ENCODE data around the gene CDH13.

The CDH13 gene

DNA sequence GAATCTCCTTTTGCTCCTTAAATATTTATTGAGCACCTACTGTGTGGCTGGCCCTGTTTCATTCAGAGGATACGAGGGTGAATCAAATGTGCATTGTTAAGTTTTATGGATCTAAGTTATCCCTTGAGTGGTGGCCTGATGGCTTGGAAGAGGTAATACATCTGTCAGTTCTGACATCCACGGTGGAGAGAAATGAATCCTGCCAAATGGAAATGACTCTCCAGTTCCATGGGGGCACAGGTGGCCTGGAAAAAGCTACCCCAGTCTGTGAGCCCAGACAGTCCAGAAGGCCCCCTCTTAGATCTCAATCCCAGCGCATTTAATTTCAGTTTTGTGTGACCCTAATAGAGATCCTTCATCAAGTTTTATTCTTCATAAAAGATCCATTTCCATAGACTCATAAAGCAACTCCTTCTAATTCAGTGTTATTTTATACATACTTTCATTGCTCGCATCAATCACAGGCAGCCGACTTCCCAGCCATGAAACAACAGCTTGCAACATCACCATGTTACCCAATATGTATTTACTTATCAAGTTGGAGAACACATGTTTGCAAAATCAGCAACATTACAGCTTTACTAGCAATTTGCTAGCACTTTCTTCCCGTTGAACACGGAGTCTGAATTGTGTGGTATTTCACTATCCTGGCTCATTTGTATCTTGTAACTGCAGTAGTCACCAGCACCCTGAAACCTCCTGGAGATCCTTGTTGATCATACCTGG, 846.2 kb downstream of the CDH13 start:
- no peak for DNase-seq

DNA sequence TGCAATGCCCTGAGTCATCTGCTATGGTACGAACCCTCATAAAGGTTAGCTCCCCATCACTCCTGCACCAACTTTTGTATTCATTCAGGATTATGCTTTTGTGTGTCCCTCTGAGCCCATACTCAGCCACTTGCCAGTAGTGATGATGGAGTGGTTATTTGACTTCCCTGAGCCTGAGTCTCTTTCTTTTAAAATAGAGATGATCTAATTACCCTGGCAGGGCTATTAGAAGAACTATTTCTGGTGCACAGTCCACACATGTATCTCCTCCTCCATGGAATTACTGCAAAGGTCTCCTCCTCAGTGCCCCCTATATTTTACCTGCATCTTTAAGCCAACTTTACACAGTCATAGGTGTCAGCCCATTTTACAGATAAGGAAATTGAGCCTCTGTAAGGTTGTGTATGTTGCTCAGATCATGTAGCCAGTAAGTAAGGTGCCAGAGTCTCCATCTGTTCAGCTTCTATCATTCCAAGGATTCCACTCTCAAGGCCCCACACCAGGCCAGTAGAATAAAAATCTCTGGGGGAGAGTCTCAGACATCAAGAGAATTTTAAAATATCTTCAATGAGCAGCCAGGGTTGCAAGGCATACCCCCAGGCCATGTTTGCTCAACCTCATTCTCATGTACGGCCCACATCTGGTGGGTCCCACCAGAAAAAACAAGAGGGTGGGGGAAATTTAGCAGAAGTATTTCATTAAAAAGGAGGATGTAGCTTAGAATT, 847.3 kb downstream of the CDH13 start:
- DNase-seq = no peak

DNA sequence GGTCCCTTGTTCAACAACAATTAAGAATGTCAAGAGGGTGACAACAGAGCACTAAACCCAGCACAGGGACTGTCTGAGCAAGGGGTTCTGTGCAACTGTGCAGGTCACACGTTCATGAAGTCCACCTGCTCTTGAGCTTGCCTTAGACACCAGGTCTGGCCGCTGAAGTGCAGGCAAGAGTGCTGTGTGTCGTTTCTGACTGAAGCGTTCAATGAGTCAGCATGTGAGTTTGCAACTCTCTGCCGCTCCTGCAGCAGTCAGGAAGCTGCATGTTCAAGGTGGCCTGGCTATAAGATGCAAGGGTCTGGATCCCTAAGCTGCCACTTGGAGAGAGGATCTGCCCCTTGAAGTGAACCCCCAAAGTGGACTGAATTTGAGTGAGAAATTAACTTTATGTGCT, 848.3 kb downstream of the CDH13 start:
- DNase-seq = no peak

DNA sequence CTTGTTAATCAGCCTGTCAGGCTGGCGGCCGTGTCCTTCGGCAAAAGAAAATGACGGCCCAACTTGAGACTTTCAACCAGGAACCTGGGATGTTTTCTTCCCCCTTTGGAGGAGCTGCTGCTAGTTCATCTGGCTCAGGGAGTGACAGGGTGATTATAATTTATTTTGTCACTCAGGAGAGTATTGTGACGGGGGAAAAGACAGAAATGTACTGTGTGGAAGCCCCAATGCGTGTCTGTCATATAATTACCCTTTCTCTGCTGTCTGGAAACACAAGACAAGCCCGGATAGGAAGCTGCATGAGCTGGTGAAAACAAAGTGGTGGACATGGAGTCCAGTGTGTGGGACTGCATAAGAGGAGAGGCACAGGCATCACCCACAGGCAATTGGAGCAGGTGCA, 854.8 kb downstream of the CDH13 start:
- no peak for DNase-seq

DNA sequence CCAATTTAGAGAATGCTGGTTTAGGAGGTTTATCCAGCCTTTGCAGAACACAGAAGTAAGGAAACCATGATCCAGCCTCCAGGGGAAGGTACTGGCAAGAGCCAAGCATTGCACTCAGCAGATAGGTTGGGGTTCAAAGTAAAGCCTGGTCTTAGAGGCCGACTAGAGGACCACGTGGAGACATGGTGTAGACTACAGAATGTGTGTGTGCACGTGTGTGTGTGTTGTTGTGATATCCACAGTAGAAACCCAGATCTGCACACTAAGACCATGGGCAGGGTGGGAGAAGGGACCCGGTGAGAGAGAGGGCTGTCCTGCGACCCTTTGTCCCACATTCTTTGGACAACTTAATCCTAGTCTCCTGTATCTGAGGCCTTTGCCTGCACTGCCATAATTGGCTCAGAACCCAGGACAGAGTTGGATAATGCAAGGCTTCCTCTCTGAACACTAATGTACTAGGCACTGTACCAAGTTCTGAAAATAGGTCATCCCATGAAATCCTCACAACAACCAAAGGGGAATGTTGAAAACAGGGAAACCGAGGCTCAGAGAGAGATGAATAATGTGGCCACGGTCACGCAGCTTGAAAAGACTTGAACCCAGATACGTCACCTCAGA, 855.9 kb downstream of the CDH13 start:
- no peak for DNase-seq

DNA sequence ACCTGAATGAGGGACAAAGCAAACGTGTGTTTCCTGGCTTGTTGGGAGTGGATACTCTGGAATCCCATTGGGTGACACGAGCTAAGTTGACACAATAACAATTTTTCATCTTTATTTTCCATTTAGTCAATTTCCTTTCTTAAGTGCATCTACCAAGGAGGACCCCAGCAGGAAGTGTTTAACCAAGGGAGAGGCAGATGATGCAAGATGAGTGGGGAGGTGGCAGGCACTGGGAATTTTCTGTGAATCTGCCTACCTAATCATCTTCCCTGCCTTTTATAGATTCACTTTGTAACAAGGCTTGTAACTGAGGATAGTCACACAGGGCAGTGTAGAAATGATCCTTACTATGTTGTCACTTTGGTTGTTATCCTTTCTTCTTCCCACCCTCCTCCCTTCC, 863.3 kb downstream of the CDH13 start:
- no peak for DNase-seq

DNA sequence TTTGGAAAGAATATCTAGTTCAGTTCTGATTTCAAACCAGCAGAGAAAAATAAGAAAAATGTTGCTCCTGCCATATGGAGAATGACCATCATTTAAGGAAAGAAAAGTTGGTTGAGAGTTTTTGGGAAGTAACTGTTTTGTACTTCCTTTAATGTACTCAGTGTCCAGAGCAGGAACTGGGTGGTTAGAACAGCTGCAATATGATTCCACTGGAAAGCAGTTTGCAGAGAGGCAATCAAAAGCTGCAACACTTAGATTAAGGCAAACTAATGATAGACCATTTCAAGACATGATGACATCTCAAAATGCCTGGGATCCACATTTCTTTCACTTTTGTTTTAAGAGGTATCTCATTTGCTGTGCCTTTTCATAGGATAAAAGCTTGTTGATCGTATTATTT, 867.7 kb downstream of the CDH13 start:
- no peak for DNase-seq

DNA sequence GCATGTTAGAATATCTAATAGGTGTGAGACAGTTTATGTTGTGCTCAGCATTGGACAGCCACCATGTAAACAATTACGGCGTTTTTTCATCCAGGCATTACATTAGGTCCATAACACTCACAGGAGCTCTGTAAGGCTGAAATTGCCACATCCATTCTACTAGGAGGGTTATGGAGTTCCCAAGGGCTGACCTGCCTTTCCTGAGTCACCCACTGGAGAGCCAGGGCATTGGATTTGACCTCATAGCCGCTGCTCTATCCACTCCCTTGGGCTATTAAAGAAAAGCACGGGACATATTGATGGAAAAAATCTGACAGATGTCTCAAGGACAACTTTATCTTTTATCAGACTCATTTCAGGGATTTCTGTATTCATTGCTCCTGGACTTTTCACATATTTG, 874.7 kb downstream of the CDH13 start:
- no peak for DNase-seq

DNA sequence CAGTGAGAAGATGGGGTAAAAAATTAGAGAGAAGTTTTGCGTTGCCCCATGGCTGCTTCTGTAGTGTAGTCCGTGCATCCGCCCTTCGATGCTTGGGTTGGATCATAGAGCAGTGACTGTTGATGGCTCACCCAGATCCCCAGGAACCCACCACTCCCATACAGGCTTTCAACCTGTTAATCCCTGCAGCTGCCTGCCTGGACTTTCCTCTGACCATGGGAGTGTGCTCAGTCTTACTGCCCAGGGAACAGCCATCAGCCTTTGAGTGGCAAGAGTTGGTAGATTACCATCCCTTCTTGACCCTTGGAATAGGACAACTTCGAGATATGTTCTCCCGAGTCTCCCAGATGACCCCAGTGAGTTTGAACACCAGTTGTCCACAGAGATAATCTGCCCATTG, 881.5 kb downstream of the CDH13 start:
- DNase-seq = no peak

DNA sequence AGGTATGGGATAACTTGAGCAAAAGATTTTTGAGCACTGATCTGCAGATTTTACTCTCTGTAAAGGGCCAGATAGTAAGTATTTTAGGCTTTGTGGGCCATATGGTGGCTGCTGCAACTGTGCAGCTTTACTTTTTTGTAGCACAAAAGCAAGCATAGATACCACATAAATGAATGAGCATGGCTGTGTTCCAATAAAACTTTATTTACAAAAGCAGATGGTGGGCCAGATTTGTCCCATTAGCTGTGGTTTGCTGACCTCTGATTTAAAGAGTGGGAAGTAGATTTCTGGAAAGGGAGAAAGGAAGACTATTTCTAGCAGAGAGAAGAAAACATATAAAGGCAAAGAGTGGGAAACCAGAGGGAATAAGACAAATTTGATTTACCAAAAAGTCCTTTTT, 882.5 kb downstream of the CDH13 start:
- DNase-seq = no peak

DNA sequence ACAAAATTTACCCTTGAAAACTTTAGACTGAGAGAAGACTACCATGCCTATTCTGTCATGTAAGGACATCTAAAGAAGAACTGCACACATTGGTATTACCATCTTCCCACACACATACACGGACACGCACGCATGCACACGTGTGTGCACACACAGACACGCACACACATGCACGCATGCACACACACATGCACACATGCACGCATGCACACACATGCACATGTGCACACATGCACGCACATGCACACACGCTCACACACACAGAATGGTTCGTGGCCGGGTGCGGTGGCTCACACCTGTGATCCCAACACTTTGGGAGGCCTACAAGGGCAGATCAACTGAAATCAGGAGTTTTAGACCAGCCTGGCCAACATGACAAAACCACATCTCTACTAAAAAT, 884.1 kb downstream of the CDH13 start:
- DNase-seq = no peak

DNA sequence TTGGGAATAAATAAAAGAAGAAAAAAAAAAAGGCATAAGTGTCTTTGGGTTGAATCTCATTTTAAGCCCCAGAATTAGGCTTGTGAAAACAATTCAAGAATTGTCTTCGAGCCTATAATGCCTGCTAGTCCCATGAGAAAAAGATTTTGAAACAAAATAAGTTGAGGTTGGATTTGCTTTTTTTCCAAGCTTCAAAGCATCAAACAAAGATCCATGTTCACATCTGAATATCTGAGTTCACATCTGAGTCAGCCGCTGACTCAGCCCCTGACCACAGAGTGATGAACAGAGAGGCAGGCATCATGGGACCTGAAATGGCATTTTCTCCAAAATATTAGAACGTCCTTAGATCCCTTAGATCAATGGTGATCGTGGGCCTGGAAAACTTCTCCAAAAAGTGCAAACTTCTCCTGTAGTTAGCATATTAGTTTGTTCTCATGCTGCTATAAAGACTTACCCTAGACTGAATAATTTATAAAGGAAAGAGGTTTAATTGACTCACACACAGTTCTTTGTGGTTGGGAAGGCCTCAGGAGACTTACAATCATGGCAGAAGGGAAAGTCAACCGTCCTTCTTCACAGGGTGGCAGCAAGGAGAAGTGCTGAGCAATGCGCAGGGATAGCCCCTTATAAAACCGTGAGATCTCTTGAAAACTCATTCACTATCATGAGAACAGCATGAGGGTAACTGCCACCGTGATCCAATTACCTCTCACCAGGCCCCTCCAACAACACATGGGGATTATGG, 886.4 kb downstream of the CDH13 start:
- peak in 1 of 2 experiments; percentile 4 for DNase-seq

DNA sequence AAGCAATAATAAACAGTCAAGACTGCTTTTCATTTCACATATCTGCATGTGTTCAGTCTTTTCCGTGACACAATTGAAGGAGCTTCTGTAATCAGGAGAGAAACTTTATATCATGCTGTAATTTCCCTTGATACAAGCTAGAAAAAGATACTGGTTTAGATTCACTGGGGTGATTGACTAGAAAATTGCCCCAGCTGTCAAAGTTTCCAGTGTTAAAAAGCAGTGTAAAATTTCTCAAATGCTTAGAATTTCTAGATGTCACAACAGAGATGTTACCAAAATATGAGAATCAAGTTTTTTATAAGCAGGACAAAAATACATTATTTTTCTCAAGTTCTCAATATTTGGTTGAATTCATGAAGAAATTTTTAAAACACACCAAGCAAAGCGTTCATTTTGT, 888.6 kb downstream of the CDH13 start:
- DNase-seq = no peak

DNA sequence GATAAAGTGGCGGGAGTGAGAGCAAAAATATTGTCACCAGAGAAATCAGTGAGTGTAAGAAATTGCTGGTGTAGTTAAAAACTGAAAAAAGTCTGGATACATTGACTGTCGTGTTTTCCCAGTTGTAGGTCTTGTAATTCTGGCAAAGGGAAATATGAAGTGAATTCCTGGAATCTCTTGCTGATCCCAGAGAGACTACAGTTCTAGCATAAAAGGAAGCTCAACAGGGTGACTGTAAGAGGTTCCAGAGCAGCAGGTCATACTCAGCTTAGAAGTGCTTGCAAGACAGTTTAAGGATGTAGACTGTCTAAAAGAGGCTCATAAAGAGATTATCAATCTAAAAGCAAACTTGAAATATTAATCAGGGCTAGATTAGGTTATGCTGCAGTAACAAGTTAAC, 890.2 kb downstream of the CDH13 start:
- DNase-seq = no peak

DNA sequence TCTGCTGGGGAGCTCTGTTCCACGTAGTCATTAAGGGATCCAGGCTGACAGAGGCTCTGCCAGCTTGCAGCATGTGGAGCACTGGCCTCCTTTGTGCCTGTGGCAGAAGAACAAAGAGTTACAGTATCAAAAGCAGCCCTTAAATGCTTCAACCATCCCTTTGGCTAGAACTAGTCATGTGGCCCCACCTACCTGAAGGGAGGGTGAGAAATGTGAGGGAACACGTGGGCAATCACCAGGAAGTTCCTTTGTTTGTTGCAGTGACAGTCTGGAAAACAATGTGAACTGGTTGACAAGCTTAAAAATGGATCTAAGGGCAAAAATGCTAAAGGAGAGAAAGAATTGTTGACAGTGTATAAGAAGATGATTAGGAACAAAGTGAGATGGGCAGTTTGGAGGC, 890.6 kb downstream of the CDH13 start:
- no peak for DNase-seq

DNA sequence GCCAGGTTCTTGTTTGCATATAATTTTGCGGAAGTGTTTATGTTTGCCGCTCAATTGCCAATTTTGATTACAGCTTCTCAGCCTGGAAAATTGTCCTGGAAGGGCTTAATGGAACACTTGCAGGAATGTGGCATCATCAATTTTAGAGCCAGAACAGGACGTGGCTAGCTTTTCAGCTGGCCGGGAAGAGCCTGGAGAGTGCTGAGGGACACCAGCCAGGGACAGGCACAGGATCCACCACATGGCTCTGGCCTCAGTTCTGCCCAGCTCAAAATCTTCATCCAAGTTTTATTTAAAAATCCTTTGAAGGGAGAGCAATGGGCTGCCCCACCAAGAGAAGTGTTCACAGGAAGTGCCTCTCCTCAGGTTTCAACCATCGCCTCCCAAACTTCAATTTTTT, 893.8 kb downstream of the CDH13 start:
- no peak for DNase-seq

DNA sequence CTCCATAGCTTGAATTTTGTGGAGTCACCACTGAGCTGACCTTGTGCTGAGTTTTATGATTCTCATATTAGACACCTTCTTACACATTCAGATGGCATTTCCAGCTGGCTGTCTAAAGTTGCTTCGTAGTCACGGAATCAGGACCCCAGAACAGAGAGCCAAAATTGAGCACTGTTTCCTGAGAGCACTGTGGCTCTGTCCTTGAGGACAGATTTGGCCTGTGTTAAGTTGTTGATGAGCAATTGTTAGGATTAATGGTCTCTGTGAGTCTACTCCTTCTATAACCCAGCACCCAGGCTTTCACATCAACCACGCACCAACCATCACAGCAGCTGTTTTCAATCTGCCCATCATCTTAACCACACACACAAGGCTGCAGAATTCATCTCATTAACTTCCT, 903.5 kb downstream of the CDH13 start:
- DNase-seq = no peak

DNA sequence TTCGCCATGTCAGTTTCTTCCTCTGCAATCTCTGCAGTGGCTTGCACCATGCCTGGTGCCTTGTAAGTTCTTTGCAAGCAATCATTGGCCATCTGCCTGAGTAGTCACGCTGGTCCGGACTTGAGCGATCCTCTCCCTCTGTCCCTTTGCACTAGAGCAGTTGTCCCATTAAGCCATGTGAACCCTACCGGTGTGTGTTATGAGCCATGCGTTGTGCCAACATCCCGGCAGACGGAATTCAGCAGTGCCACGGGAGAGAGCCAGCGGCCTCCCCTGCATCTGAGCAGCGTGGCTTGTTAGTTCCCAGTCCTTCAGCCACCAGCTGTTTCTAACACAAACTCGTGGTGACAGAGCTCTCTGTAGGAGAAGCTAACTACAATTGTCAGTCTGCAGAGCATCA, 905.9 kb downstream of the CDH13 start:
- DNase-seq = no peak

DNA sequence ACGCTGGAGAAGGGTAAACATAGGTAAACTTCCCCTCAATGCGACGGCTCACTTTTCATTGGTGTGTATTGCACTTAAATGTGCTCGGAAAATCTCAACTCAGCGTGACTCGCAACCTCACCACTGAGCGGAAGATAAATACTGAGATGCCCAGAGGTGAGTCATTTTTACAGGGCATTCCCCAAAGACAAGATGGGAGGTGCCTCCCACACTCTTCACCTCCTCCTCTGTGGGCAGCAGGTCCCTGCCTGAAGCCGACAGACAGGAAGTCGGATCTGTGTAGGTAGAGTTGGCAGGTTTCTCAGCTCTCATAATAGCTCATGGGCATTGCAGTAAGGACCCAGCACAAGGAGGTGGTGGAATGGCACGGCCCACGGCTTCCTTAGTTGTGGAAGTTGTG, 906.4 kb downstream of the CDH13 start:
- no peak for DNase-seq

DNA sequence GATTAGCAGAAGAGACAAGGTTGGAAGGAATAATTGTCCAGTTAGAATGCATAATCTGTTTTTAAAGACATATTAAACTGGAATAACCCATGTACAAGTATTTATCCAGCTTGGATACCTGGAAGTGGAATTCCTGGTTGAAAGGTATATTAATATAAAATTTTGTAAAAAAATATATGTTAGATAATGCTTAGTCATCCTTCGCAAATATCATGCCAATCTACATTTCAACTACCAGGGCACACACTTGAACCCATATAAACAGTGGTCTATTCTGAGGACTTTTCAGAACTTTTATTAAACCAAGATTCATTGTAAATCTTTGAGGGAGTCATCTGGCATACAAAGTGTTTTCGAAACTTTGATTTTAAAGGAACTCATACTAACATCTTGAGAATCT, 911.9 kb downstream of the CDH13 start:
- DNase-seq = no peak

DNA sequence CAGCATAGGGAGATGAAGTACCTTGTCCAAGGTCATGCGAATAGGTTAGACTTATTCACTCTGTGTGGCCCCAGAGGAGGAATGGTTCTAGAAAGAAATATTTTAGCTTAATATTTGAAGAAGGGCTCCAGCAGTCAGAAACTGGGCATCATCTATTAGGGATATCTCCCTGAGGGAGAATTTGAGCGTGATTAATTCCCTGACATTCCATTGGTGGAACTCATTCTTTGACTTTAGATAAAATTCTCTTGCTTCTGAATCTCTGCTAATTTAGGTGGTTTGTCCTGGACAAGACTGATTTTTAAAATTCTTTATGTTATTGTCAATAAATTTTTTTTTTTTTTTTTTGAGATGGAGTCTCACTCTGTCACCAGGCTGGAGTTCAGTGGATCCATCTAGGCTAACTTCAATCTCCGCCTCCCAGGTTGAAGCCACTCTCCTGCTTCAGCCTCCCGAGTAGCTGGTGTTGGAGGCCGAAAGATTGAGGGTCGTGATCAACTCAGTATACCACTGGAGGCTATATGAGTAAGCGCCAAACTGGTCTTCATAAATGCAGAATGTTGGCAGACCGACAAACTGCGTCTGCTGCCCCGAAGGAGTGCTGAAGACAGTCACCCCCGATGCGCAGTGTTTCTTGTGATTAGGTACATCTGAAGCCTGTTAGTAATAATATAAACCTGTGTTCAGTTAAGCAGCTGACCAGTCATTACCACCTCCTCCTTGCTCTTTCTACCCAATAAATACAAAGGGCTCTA, 913.1 kb downstream of the CDH13 start:
- DNase-seq = no peak

DNA sequence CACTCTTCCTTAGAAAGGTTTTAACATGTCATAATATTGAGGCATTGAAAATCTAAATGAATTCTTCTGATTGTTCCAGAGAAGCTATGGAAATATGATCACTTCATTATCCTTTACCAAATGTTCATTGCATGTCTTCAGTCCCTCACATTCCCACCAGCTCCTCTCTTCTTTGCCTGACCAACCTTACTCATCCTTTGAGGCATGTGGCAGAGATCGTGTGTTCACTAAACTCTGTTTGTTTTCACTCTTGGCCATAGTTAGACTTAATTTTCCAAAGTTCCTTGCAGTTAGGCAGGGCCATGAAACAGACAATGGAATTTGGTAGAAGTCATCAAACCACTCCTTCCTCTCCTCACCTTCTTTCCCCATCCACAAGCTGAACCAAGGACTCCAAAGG, 914.5 kb downstream of the CDH13 start:
- no peak for DNase-seq

DNA sequence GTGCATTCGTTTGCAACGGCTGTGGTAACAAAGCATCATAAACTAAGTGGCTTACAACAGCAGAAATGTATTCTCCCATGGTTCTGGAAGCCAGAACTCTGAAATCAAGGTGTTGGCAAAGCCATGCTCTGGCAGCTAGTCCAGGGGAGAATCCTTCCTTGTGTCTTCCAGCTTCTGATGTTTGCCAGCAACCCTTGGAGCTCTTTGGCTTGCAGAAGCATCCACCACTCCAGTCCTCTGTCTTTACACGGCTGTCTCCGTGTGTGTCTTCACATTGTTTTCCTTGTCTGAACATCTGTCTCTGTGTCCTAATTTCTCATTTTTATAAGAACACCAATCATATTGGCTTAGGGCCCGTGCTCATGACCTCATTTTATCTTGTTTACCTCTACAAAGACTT, 915.7 kb downstream of the CDH13 start:
- DNase-seq = no peak
